PC-3 (cell line): ENCODE data around the gene MPPED2. TPM values are rescaled to one million over a fixed set of nuclear protein-coding genes. Genes with fewer than 3 reads are reported as not detected.

Source experiments
- ATAC-seq: fragments of 200-7000 bp; cut with Tn5 transposase; 2 replicates; pipeline ENCODE4 v1.9.1; 2020; ENCODE audit warnings: mild to moderate bottlenecking, moderate library complexity
- BruUV-seq: library from RNA; stranded (reverse); fragments of 400-500 nt; replicated peaks from 2 replicates; lab custom pipeline; 2021; lab: Mats Ljungman, UMichigan
- CTCF ChIA-PET: fragments of 300-600 bp; sonication (Branson Sonifier 250); formaldehyde crosslinking; loops from one replicate; lab custom pipeline; 2022; ENCODE audit warnings: antibody characterized with exemption; lab: Charles Lee
- POLR2A ChIA-PET: fragments of 300-600 bp; sonication (Branson Sonifier 250); formaldehyde crosslinking; loops from one replicate; lab custom pipeline; 2022; ENCODE audit warnings: antibody characterized with exemption; ENCODE audit not compliant: unreplicated experiment; lab: Charles Lee
- DNase-seq: peaks from one replicate; pipeline ENCODE4 v3.0.0-alpha.2; 2015
- H2AFZ ChIP-seq: fragments of 300-600 bp; sonication (generic); 2 replicates; pipeline ENCODE4 v1.6.0; 2016; ENCODE audit warnings: antibody characterized with exemption, low read length
- H3F3A ChIP-seq: fragments of 300-600 bp; sonication (generic); one replicate; pipeline ENCODE4 v1.6.0; 2017; ENCODE audit warnings: antibody characterized with exemption, low read length, control low read depth, mild to moderate bottlenecking; ENCODE audit not compliant: unreplicated experiment
- H3K27ac ChIP-seq: fragments of 300-600 bp; sonication (generic); 2 replicates; pipeline ENCODE4 v1.5.1; 2016; ENCODE audit warnings: mild to moderate bottlenecking, low read length
- H3K27me3 ChIP-seq: fragments of 300-600 bp; sonication (generic); 2 replicates; pipeline ENCODE4 v1.6.1; 2016; ENCODE audit warnings: low read length, mixed read lengths
- H3K36me3 ChIP-seq: fragments of 300-600 bp; sonication (generic); 2 replicates; pipeline ENCODE4 v1.6.1; 2016; ENCODE audit warnings: low read depth, mixed run types, low read length, mixed read lengths
- H3K4me1 ChIP-seq: fragments of 300-600 bp; sonication (generic); 2 replicates; pipeline ENCODE4 v1.5.1; 2016; ENCODE audit warnings: low read length; ENCODE audit not compliant: insufficient read depth
- H3K4me2 ChIP-seq: fragments of 300-600 bp; sonication (generic); 2 replicates; pipeline ENCODE4 v1.6.0; 2016; ENCODE audit warnings: low read length
- H3K4me3 ChIP-seq: fragments of 300-600 bp; sonication (generic); 2 replicates; pipeline ENCODE4 v1.5.1; 2016; ENCODE audit warnings: mild to moderate bottlenecking, low read length, mixed read lengths
- H3K79me2 ChIP-seq: fragments of 300-600 bp; sonication (generic); 2 replicates; pipeline ENCODE4 v1.6.1; 2017; ENCODE audit warnings: low read length, mixed read lengths
- H3K9ac ChIP-seq: fragments of 300-600 bp; sonication (generic); 2 replicates; pipeline ENCODE4 v1.6.0; 2016; ENCODE audit warnings: mild to moderate bottlenecking, low read length
- H3K9me2 ChIP-seq: fragments of 300-600 bp; sonication (generic); replicated peaks from 2 replicates; pipeline ENCODE4 v1.6.1; 2016; ENCODE audit warnings: mixed run types, low read length, mixed read lengths
- H3K9me3 ChIP-seq: fragments of 300-600 bp; sonication (generic); 2 replicates; pipeline ENCODE4 v1.6.1; 2016; ENCODE audit warnings: low read length, mixed read lengths
- H4K20me1 ChIP-seq: fragments of 300-600 bp; sonication (generic); 2 replicates; pipeline ENCODE4 v1.6.1; 2016; ENCODE audit warnings: low read length, mixed read lengths
- CTCF ChIP-seq: fragments of 300-600 bp; sonication (generic); conservative IDR thresholded peaks from 2 replicates; pipeline ENCODE4 v1.5.1; 2017; ENCODE audit warnings: antibody characterized with exemption, low read depth, mild to moderate bottlenecking, low read length
- EZH2 ChIP-seq: fragments of 300-600 bp; sonication (generic); IDR thresholded peaks from one replicate; pipeline ENCODE4 v1.6.1; 2017; ENCODE audit warnings: antibody characterized with exemption, mild to moderate bottlenecking, low read length; ENCODE audit not compliant: unreplicated experiment
- EZH2phosphoT487 ChIP-seq: fragments of 300-600 bp; sonication (generic); IDR thresholded peaks from 2 replicates; pipeline ENCODE4 v1.6.1; 2018; ENCODE audit warnings: mild to moderate bottlenecking, antibody characterized with exemption, low read length, borderline replicate concordance
- intact Hi-C: fragments of 100-400 bp; cut with micrococcal nuclease; formaldehyde crosslinking; loops from 2 replicates; pipeline ENCODE4 v1.9.0; 2023
- total RNA-seq: library from RNA; depleted of rRNA; stranded (reverse); fragments of >200 nt; gene quantifications from 2 replicates; pipeline ENCODE4 v1.2.3, GENCODE V29; 2014

The MPPED2 gene
- total RNA-seq, 1 experiment from 2014 or later, result not detected

- H3K9me2 ChIP-seq, result no peaks in the 10 kb centered on the region
- H3K4me3 ChIP-seq, result no peak overlapping the region
- DNase-seq (no peak), ATAC-seq (no peak)
- TF ChIP-seq EZH2, result no peak
- TF ChIP-seq CTCF, result no peak
- no peak for TF ChIP-seq EZH2phosphoT487
- POLR2A ChIA-PET, result no interaction called here
- H3K27ac ChIP-seq, result no peak overlapping the region
- no peak overlapping the region for H2AFZ ChIP-seq
- H3K4me1 ChIP-seq, result no peaks in the 10 kb centered on the region
- no peaks in the 10 kb centered on the region for H3K79me2 ChIP-seq
- peaks cover 25% of the 10 kb centered on the region for H3K27me3 ChIP-seq
- no peaks in the 10 kb centered on the region for H3K9me3 ChIP-seq
- H3K9ac ChIP-seq, result no peak overlapping the region
- CTCF ChIA-PET, result no interaction called here
- H3K4me2 ChIP-seq, result no peak overlapping the region
- no peaks in the 10 kb centered on the region for H3F3A ChIP-seq
- intact Hi-C loops, result no loop called here
- BruUV-seq, result no TSS peak
- H4K20me1 ChIP-seq, result no peaks in the 10 kb centered on the region
- H3K36me3 ChIP-seq, result no peaks in the 10 kb centered on the region
Observed at GRCh38 chr11:30423279-30423648, 162.9 kb downstream of the MPPED2 start.

- ChIA-PET POLR2A (no interaction called here), CTCF (no interaction called here)
- Histone ChIP-seq H3F3A (no peaks in the 10 kb centered on the region), H3K9me2 (no peaks in the 10 kb centered on the region), H3K9ac (no peak overlapping the region), H3K4me2 (no peak overlapping the region), H3K4me1 (no peaks in the 10 kb centered on the region), H3K36me3 (no peaks in the 10 kb centered on the region), H3K27me3 (peaks cover 25% of the 10 kb centered on the region), H4K20me1 (no peaks in the 10 kb centered on the region), H3K9me3 (no peaks in the 10 kb centered on the region), H3K4me3 (no peak overlapping the region), H2AFZ (no peak overlapping the region), H3K79me2 (no peaks in the 10 kb centered on the region), H3K27ac (no peak overlapping the region)
- no peak for DNase-seq
- intact Hi-C loops, result no loop called here
- no TSS peak for BruUV-seq
- ATAC-seq, result no peak
- no peak for TF ChIP-seq EZH2
- TF ChIP-seq CTCF, result no peak
- no peak for TF ChIP-seq EZH2phosphoT487
Observed at GRCh38 chr11:30422447-30423278, 163.5 kb downstream of the MPPED2 start.

GRCh38 chr11:30420233-30420787 is 165.8 kb downstream of the MPPED2 start:
- POLR2A ChIA-PET, result no interaction called here
- no peaks in the 10 kb centered on the region for H3K36me3 ChIP-seq
- no peak for ATAC-seq
- H3K9me3 ChIP-seq, result no peaks in the 10 kb centered on the region
- no peak for TF ChIP-seq EZH2
- TF ChIP-seq EZH2phosphoT487, result no peak
- TF ChIP-seq CTCF, result no peak
- CTCF ChIA-PET, result no interaction called here
- H3K4me3 ChIP-seq, result no peak overlapping the region
- H3K9me2 ChIP-seq, result no peaks in the 10 kb centered on the region
- intact Hi-C loops, result no loop called here
- no peaks in the 10 kb centered on the region for H4K20me1 ChIP-seq
- no TSS peak for BruUV-seq
- peaks cover 22% of the 10 kb centered on the region for H3K27me3 ChIP-seq
- H2AFZ ChIP-seq, result no peak overlapping the region
- H3K79me2 ChIP-seq, result no peaks in the 10 kb centered on the region
- no peak overlapping the region for H3K27ac ChIP-seq
- H3K4me2 ChIP-seq, result no peak overlapping the region
- H3K9ac ChIP-seq, result no peak overlapping the region
- DNase-seq, result no peak
- H3K4me1 ChIP-seq, result no peaks in the 10 kb centered on the region
- no peaks in the 10 kb centered on the region for H3F3A ChIP-seq
